Measurements from ENCODE around the gene ACTR5.

- TF ChIP-seq NFE2L2 (IDR thresholded peaks at IDR 0.05; ENCODE audit: low read length) (no peak), FOXA1 (IDR thresholded peaks at IDR 0.05) (no peak), FOXA1 (CRISPR knock-in tag; IDR thresholded peaks at IDR 0.05) (no peak), CTCF (CRISPR knock-in tag; IDR thresholded peaks at IDR 0.05) (no peak), ZBTB10 (CRISPR knock-in tag; IDR thresholded peaks at IDR 0.05; ENCODE audit: borderline replicate concordance) (no peak), ZNF558 (CRISPR knock-in tag; IDR thresholded peaks at IDR 0.05; ENCODE audit: borderline replicate concordance) (no peak)
Measured at GRCh38 chr20:38769376-38770295, 21.4 kb downstream of the ACTR5 start.
